Ishikawa (cell line): ENCODE results near the gene ARHGEF25.

ENCODE experiments used
- FOXM1 ChIP-seq: IDR thresholded peaks from 2 replicates; pipeline ENCODE4 v1.6.1; 2012; ENCODE audit warnings: low read depth, borderline replicate concordance
- TEAD4 ChIP-seq: IDR thresholded peaks from 2 replicates; pipeline ENCODE4 v1.6.1; 2012
- YY1 ChIP-seq: IDR thresholded peaks from 2 replicates; pipeline ENCODE4 v1.6.1; 2012; ENCODE audit warnings: low read depth

DNA sequence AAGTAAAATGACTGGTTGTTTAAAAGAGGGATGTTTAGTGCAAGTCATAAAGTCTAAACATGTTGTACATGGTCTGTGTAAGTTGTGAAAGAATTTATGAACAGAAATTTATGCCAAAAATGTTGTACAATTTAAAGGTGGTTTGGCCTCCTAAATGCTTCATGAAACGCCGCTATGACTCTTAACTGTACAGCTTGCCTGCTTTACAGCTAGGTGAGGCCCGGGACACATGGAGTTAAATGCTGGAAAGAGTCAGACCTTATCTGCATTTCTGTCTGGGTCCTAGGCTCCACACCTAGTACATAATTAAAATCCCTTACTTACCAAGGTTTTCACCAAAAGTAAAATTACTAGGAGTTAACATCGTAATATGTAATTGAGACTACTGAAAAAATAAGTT is 50.1 kb downstream of the ARHGEF25 start:
- no peak for TF ChIP-seq FOXM1
- no peak for TF ChIP-seq TEAD4
- no peak for TF ChIP-seq YY1
